GM23248 (cell line): ENCODE results near the gene CBFA2T2. TPM values are rescaled to one million over a fixed set of nuclear protein-coding genes. Genes with fewer than 3 reads are reported as not detected.
"Not testable (repeated sequence)": the region's sequence is repeated elsewhere in the genome, so short reads cannot be mapped to it uniquely, and the experiment has no call there.

Experiments
- DNase-seq: peaks from one replicate; pipeline ENCODE4 v3.0.0-alpha.2; 2015
- H2AFZ ChIP-seq: fragments of 200-600 bp; sonication (generic); 2 replicates; pipeline ENCODE4 v1.6.1; 2016; ENCODE audit warnings: antibody characterized with exemption
- H3F3A ChIP-seq: fragments of 200-600 bp; sonication (generic); 2 replicates; pipeline ENCODE4 v1.6.1; 2016; ENCODE audit warnings: mild to moderate bottlenecking, antibody characterized with exemption, mixed run types; ENCODE audit not compliant: insufficient read depth
- H3K27ac ChIP-seq: fragments of 200-600 bp; sonication (generic); 2 replicates; pipeline ENCODE4 v1.5.1; 2016; ENCODE audit warnings: mild to moderate bottlenecking
- H3K27me3 ChIP-seq: fragments of 200-600 bp; sonication (generic); replicated peaks from 2 replicates; pipeline ENCODE4 v1.6.1; 2016; ENCODE audit warnings: mild to moderate bottlenecking; ENCODE audit not compliant: insufficient read depth
- H3K36me3 ChIP-seq: fragments of 200-600 bp; sonication (generic); 2 replicates; pipeline ENCODE4 v1.6.1; 2016; ENCODE audit warnings: low read depth, mild to moderate bottlenecking
- H3K4me1 ChIP-seq: fragments of 200-600 bp; sonication (generic); 2 replicates; pipeline ENCODE4 v1.6.1; 2016; ENCODE audit warnings: mild to moderate bottlenecking; ENCODE audit not compliant: insufficient read depth
- H3K4me2 ChIP-seq: fragments of 200-600 bp; sonication (generic); one replicate; pipeline ENCODE4 v1.6.1; 2016; ENCODE audit warnings: mild to moderate bottlenecking; ENCODE audit not compliant: unreplicated experiment
- H3K4me3 ChIP-seq: fragments of 200-600 bp; sonication (generic); 2 replicates; pipeline ENCODE4 v1.5.1; 2016; ENCODE audit warnings: mild to moderate bottlenecking
- H3K79me2 ChIP-seq: fragments of 200-600 bp; sonication (generic); 2 replicates; pipeline ENCODE4 v1.6.1; 2016; ENCODE audit warnings: mild to moderate bottlenecking; ENCODE audit not compliant: insufficient read depth
- H3K9ac ChIP-seq: fragments of 200-600 bp; sonication (generic); 2 replicates; pipeline ENCODE4 v1.6.1; 2016; ENCODE audit warnings: mild to moderate bottlenecking
- H3K9me2 ChIP-seq: fragments of 200-600 bp; sonication (generic); 2 replicates; pipeline ENCODE4 v1.6.1; 2016; ENCODE audit warnings: mixed run types, mild to moderate bottlenecking, moderate library complexity; ENCODE audit not compliant: insufficient read depth
- H3K9me3 ChIP-seq: fragments of 200-600 bp; sonication (generic); one replicate; pipeline ENCODE4 v1.6.1; 2017; ENCODE audit warnings: low read depth
- H4K20me1 ChIP-seq: fragments of 200-600 bp; sonication (generic); 2 replicates; pipeline ENCODE4 v1.6.0; 2016; ENCODE audit not compliant: insufficient read depth
- EZH2 ChIP-seq: fragments of 200-600 bp; sonication (generic); IDR thresholded peaks from 2 replicates; pipeline ENCODE4 v1.6.1; 2018; ENCODE audit warnings: antibody characterized with exemption, mild to moderate bottlenecking; ENCODE audit not compliant: insufficient read depth, poor library complexity, severe bottlenecking
- EZH2phosphoT487 ChIP-seq: fragments of 200-600 bp; sonication (generic); IDR thresholded peaks from 2 replicates; pipeline ENCODE4 v1.6.1; 2018; ENCODE audit warnings: antibody characterized with exemption, moderate library complexity, mild to moderate bottlenecking, low read depth; ENCODE audit not compliant: insufficient read depth
- WGBS, 2 experiments: methylation state at CpG; one replicate each; pipeline ENCODE4 v1.1.6; 2015 to 2017; ENCODE audit warnings: low lambda C conversion rate in 2 of 2, low coverage in 1 of 2; ENCODE audit errors: missing lambda C conversion rate in 2 of 2; 5-methylcytosine and 5-hydroxymethylcytosine counted together
- in situ Hi-C: fragments of 300-500 bp; cut with MboI; formaldehyde crosslinking; loops from 2 replicates; pipeline ENCODE4 v1.15.0; 2020
- polyA plus RNA-seq: library from polyadenylated mRNA; unstranded; fragments of >200 nt; fragmentation: Nextera tagmentation; extraction: Ambion mirVana; gene quantifications from 2 replicates; pipeline ENCODE4 v1.2.1, GENCODE V29; 2016
- total RNA-seq: library from RNA; depleted of rRNA; stranded (reverse); fragments of >200 nt; shearing (Covaris generic); gene quantifications from 2 replicates; pipeline ENCODE4 v1.2.3, GENCODE V29; 2014; rRNA removed

CBFA2T2 gene
- total and polyA plus RNA-seq, 2 experiments from 2014 or later: 5.3 to 8.7 TPM

DNA sequence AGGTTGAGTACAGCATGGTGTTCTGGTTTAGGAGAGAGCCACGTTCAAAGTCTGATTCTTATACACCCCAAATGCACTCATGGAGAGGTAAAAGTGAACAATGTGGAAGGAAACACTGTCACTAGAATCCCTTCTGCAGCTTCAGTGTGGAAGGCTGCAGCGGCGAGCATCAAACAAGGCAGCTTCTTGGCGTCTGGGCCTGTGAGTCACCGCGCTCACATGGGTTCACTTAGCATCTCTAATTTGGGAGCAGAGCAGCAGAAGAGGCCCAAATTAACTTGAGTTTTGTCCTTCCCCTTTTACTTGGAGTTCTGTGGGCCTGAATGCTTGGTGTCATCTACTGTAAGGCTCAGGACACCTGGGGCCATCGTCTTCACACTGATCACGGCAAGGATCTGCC is 207.2 kb downstream of the CBFA2T2 start:
- Histone ChIP-seq H3K9ac (peak overlapping the region; percentile 32; the same call in 1 of the 2 replicates), H4K20me1 (no peaks in the 10 kb centered on the region), H3K4me1 (peaks cover 10% of the 10 kb centered on the region), H3K27ac (peak overlapping the region; percentile 7; the same call in 1 of the 2 replicates), H3K79me2 (no peaks in the 10 kb centered on the region), H3K36me3 (no peaks in the 10 kb centered on the region), H3K4me2 (no peak overlapping the region), H3K4me3 (no peak overlapping the region), H3K27me3 (no peaks in the 10 kb centered on the region), H3F3A (peaks cover 10% of the 10 kb centered on the region), H3K9me2 (no peaks in the 10 kb centered on the region), H2AFZ (peak overlapping the region; percentile 17; the same call in 1 of the 2 replicates), H3K9me3 (no peaks in the 10 kb centered on the region)
- no peak for TF ChIP-seq EZH2
- TF ChIP-seq EZH2phosphoT487: no peak
- DNase-seq: peak; percentile 92
- in situ Hi-C loops: no loop called here
- WGBS, 2 experiments: 5 to 7% methylated on average over 8 of the region's 8 CpGs

DNA sequence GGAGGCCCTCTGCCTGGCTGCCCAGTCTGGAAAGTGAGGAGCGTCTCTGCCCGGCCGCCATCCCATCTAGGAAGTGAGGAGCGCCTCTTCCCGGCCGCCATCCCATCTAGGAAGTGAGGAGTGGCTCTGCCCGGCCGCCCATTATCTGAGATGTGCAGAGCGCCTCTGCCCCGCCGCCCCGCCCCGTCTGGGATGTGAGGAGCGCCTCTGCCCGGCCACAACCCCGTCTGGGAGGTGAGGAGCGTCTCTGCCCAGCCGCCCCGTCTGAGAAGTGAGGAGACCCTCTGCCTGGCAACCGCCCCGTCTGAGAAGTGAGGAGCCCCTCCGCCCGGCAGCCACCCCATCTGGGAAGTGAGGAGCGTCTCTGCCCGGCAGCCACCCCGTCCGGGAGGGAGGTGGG is 209.1 kb downstream of the CBFA2T2 start:
- H3K27ac ChIP-seq, H3K27me3 ChIP-seq, in situ Hi-C loops, H3F3A ChIP-seq, H3K4me2 ChIP-seq, H3K9me2 ChIP-seq, H3K9ac ChIP-seq, H3K9me3 ChIP-seq, H3K79me2 ChIP-seq, H3K4me3 ChIP-seq, H4K20me1 ChIP-seq, DNase-seq, H3K4me1 ChIP-seq, H3K36me3 ChIP-seq, H2AFZ ChIP-seq: not testable (repeated sequence)
- WGBS, 2 experiments: 88% methylated on average over 26 of the region's 27 CpGs; no CpG with 5 or more reads in 1 of the 2 experiments

Other genes with a start within 250 kb of the CBFA2T2 start
- gene BPIFB1, start 206.9 kb upstream of the CBFA2T2 start, total RNA-seq: not detected in 2 replicates
- gene BPIFB1, start 206.9 kb upstream of the CBFA2T2 start, polyA plus RNA-seq: not detected in 2 replicates
- 18.3 and 19.5 TPM in 2 replicates for gene CDK5RAP1, start 88.6 kb upstream of the CBFA2T2 start, total RNA-seq
- 24.7 and 24.9 TPM in 2 replicates for gene CDK5RAP1, start 88.6 kb upstream of the CBFA2T2 start, polyA plus RNA-seq
- gene SNTA1, start 46.3 kb upstream of the CBFA2T2 start, total RNA-seq: 24.2 and 24.5 TPM in 2 replicates
- gene SNTA1, start 46.3 kb upstream of the CBFA2T2 start, polyA plus RNA-seq: 10.2 and 11.2 TPM in 2 replicates
- gene C20orf144, start 172.2 kb downstream of the CBFA2T2 start, total RNA-seq: 0.63 TPM in 1 of 2 replicates, not detected in the other
- gene C20orf144, start 172.2 kb downstream of the CBFA2T2 start, polyA plus RNA-seq: 0.25 and 0.41 TPM in 2 replicates
- gene ACTL10, start 176.8 kb downstream of the CBFA2T2 start, total RNA-seq: 3.2 and 3.4 TPM in 2 replicates
- 1.5 and 1.7 TPM in 2 replicates for gene ACTL10, start 176.8 kb downstream of the CBFA2T2 start, polyA plus RNA-seq
- 27.1 and 27.3 TPM in 2 replicates for gene NECAB3, start 184.3 kb downstream of the CBFA2T2 start, total RNA-seq
- 11.0 and 13.4 TPM in 2 replicates for gene NECAB3, start 184.3 kb downstream of the CBFA2T2 start, polyA plus RNA-seq
- 9.0 and 12.9 TPM in 2 replicates for gene E2F1, start 196.3 kb downstream of the CBFA2T2 start, total RNA-seq
- gene E2F1, start 196.3 kb downstream of the CBFA2T2 start, polyA plus RNA-seq: 4.3 and 4.9 TPM in 2 replicates
- 5.9 and 14.3 TPM in 2 replicates for gene PXMP4, start 230.2 kb downstream of the CBFA2T2 start, total RNA-seq
- 14.1 and 16.4 TPM in 2 replicates for gene PXMP4, start 230.2 kb downstream of the CBFA2T2 start, polyA plus RNA-seq
- gene ZNF341, start 241.9 kb downstream of the CBFA2T2 start, total RNA-seq: 2.3 and 2.5 TPM in 2 replicates
- 2.8 and 2.9 TPM in 2 replicates for gene ZNF341, start 241.9 kb downstream of the CBFA2T2 start, polyA plus RNA-seq